ENCODE results near the gene RAP1GAP2.
A peak's percentile ranks its signal among the peaks of the same experiment; 100 is the strongest.

The RAP1GAP2 gene

DNA sequence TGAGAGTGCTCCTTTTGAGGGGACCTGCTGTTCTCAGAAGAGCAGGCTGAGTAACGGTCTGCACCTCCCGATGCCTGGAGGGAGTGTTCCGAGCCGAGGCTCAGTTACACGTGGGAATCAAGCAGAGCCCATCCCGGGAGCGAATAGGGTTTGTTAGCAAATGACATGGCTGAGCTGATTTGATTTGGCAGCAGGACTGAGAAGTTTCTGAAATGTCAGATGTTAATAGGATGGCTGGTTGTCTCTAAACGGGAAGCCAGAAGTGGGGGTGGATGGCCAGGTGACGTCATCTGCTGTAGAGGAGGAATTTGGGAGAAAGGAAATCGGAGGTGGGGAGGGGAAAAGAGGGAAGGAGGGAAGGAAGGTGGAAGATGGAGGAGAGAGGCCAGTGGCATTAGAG lies 128.0 kb downstream of the RAP1GAP2 start:
- DNase-seq = no peak

GRCh38 chr17:2925011-2925410 lies 128.8 kb downstream of the RAP1GAP2 start:
- peak; percentile 15 for DNase-seq

- peak; percentile 47 for DNase-seq
Observed at GRCh38 chr17:2926019-2926650, 129.9 kb downstream of the RAP1GAP2 start.

- DNase-seq = no peak
Observed at GRCh38 chr17:2928294-2928890, 132.2 kb downstream of the RAP1GAP2 start.

GRCh38 chr17:2929881-2930533 lies 133.8 kb downstream of the RAP1GAP2 start:
- DNase-seq = peak; percentile 15

DNA sequence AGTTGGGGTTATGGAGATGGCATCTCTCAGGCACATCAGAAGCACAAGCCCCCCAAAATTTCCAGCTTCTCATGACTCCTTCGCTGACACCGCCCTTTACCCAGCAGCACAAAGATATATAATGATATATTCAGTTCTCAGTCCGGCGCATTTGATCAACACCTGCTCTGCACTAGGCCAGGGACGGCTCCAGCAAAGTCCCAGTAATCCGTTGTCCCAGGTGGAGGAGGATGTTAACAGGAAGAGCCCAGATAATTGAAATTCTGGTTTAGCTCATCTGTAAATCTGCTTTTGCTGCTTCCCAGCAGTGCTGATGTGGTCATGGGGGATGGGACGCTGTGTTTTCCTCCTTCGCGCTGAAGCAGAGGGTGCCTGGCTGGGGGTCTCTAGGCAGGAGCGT lies 135.6 kb downstream of the RAP1GAP2 start:
- no peak for DNase-seq

DNA sequence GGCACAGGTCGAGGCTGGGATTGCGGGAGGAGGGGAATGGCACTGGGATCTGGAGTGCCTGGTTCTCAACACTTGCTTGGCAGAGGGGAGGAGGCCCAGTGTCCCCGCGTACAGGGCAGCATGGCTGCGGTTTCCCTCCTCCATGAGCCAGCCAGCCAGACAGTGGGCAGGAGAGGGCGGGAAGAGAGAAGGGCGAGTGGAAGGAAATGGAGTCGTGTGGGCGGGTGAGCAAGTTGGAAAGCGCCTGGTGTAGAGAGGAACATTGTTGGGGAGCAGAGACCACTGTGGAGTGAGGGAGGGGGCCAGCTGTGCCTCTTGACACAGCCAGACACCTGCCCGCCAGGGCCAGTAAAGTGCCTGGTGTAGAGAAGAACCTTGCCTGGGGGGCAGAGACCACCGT lies 136.7 kb downstream of the RAP1GAP2 start:
- DNase-seq = no peak

GRCh38 chr17:2933606-2934005 lies 137.4 kb downstream of the RAP1GAP2 start:
- no peak for DNase-seq

GRCh38 chr17:2935632-2936031 lies 139.4 kb downstream of the RAP1GAP2 start:
- DNase-seq = no peak

GRCh38 chr17:2936351-2936750 lies 140.1 kb downstream of the RAP1GAP2 start:
- no peak for DNase-seq

DNA sequence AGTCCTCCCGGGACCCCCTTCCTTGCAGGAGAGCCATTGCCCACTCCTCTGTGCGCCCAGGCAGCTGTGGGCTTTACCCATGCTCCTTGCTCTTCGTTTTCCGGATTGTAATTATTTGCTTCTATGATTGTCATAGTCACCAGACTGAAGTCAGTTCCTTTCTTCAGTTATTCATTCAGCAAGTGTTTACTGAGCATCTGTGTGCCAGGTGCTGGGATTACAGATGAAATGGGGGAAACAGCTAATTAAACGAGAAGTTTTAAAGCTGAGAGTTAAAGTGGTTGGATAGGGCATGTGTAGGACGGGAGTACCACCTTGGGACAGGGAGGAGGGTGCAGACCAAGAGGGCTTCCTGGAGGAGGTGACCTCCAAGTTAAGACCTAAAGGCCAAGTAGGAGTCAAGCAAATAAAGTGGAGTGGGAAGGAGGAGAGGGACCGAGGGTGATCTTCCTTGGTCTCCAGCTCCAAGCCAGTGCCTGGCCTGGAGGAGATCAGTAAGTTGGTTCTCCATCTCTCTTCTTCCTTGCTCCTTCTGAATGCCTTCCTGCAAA lies 140.6 kb downstream of the RAP1GAP2 start:
- DNase-seq = no peak

DNA sequence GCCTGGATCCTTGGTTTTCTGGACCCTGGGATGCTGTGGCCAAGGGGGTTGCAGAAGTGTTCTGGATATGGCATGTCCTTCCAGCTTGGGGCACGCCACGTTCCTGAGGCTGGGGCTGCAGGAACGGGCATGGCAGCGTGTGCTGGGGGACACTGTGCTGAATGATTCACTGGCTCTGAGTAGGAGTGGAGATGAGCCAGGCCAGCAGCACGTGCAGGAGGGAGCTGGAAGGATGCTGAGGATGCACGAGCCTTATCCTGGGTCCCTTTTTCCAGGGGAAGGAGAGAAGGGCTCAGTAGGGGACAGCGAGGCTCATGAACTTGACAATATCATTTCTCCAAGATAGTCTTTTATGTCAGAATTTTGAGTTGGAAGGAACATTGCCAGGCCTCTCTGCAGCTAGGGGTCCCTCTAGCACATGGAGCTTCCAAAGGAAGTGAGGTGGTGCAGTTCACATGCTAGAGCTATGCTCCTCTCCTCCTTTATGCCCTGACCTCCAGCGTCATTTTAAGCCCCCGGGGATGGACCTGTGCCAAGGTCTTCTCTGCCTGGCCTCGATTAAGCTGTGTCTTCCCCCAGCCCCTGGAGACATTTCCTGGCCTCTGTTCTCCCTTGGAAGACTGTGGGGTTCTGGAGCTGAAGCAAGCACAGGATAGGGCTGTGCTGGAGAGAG lies 141.2 kb downstream of the RAP1GAP2 start:
- DNase-seq = no peak

- DNase-seq = peak; percentile 11
Observed at GRCh38 chr17:2939714-2940351, 143.6 kb downstream of the RAP1GAP2 start.

GRCh38 chr17:2940352-2940751 lies 144.1 kb downstream of the RAP1GAP2 start:
- DNase-seq = no peak

DNA sequence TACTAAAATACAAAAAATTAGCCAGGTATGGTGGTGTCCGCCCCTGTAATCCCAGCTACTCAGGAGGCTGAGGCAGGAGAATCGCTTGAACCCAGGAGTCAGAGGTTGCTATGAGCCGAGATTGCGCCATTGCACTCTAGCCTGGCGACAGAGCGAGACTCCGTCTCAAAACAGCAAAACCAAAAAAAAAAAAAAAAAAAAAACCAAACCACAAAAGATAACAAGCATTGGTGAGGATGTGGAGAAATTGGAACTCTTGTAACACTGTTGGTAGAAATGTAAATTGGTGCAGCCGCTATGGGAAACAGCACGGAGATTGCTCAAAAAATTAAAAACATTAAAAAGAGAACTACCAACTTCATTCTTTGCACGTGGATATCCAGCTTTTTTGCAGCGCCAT lies 147.7 kb downstream of the RAP1GAP2 start:
- DNase-seq = peak; percentile 21

- no peak for DNase-seq
Observed at GRCh38 chr17:2945299-2945698, 149.1 kb downstream of the RAP1GAP2 start.

- no peak for DNase-seq
Observed at GRCh38 chr17:2946144-2946543, 149.9 kb downstream of the RAP1GAP2 start.

DNA sequence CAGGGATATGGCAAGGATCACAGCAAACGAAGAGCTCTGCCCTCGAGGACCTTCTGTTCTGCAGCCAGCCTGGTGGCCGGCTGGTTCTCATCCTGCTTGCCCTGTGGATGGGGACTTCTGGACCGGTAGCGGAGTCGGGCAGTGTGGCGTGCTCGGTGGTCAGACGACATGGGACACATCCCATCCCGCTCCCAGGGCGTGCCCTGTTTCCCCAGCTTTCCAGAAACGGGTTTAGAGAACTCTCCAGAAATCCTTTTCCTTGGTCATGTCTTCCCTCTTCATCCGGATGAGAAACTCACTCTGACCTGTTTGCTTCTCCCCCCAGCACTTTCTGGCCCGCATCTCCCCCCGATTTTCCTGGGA lies 151.3 kb downstream of the RAP1GAP2 start:
- DNase-seq = no peak

DNA sequence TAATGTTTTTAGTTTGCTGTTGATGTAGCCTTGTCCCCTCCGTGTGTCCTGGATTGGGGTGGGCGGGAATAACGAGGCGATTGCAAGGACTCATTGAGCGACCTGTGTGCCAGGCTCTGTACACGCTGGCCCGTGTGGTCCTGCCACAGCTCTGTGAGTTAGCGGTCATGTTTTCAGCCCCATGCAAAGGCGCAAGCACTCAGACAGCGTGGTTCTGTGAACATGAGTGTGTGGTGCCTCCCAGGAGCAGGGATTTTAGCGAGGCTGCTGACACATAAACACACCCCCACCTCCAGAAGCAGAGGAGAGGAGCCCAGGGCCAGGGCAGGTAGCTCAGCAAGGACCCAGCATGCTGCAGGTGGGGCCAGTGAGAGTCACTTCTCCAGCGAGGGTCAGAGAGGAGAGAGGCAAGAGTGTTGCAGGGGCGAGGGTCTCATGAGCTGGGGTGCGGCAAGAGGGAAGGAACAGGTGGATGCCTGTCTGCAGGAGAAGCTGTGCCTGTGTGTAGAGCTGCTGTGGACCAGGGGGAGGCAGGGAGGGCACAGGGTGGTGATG lies 151.8 kb downstream of the RAP1GAP2 start:
- no peak for DNase-seq

GRCh38 chr17:2948721-2949468 lies 152.7 kb downstream of the RAP1GAP2 start:
- no peak for DNase-seq

DNA sequence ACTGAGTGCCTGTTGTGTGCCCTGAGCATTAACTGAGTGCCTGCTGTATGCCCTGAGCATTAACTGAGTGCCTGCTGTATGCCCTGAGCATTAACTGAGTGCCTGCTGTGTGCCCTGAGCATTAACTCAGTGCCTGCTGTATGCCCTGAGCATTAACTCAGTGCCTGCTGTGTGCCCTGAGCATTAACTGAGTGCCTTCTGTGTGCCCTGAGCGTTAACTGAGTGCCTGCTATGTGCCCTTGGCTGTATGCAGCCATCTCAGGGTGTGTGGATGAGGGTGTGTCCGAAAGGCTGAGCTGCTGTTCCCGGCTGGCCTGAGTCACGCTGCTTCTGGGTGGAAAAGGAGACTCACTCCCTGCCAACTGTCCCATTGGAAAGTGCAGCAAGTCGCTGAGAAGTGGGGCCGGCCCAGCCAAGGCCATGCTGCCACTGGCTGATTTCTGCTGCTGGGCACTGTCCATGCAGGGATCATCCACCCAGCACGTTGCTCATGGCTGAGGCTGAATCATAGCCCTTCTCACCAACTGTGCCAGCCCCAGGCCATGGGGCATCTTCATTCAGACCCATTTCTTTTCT lies 153.3 kb downstream of the RAP1GAP2 start:
- DNase-seq = no peak

DNA sequence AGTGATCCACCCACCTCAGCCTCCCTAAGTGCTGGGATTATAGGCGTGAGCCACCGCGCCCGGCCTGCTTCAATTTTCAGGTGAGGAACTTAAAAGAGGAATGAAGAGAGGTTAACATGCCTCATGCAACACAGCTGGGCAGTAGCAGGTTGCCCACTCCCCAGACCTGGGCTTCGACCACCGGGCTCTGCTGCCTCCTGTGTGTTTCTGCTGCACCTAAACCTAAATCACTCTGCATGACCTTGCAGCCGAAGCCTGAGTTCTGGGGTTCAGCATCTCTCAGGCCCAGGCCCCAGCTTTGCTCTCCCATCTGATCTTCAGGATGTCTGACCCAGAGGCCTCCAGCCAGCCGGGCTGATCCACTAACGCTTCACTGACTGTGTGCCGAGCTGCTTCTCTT lies 154.6 kb downstream of the RAP1GAP2 start:
- DNase-seq = no peak
